A172 (cell line): ENCODE results near the gene IMMP1L. TPM values are rescaled to one million over a fixed set of nuclear protein-coding genes. Genes with fewer than 3 reads are reported as not detected.
"Not testable (repeated sequence)": the region's sequence is repeated elsewhere in the genome, so short reads cannot be mapped to it uniquely, and the experiment has no call there.

Experiments
- DNase-seq: peaks from one replicate; pipeline ENCODE4 v3.0.0-alpha.2; 2015; ENCODE audit warnings: low spot score
- total RNA-seq: library from RNA; depleted of rRNA; stranded (reverse); fragments of >200 nt; shearing (Covaris generic); gene quantifications from 2 replicates; pipeline ENCODE4 v1.2.3, GENCODE V29; 2014; rRNA removed

Gene IMMP1L, protein sequence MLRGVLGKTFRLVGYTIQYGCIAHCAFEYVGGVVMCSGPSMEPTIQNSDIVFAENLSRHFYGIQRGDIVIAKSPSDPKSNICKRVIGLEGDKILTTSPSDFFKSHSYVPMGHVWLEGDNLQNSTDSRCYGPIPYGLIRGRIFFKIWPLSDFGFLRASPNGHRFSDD
- 17.5 and 91.2 TPM in 2 replicates for total RNA-seq

DNA sequence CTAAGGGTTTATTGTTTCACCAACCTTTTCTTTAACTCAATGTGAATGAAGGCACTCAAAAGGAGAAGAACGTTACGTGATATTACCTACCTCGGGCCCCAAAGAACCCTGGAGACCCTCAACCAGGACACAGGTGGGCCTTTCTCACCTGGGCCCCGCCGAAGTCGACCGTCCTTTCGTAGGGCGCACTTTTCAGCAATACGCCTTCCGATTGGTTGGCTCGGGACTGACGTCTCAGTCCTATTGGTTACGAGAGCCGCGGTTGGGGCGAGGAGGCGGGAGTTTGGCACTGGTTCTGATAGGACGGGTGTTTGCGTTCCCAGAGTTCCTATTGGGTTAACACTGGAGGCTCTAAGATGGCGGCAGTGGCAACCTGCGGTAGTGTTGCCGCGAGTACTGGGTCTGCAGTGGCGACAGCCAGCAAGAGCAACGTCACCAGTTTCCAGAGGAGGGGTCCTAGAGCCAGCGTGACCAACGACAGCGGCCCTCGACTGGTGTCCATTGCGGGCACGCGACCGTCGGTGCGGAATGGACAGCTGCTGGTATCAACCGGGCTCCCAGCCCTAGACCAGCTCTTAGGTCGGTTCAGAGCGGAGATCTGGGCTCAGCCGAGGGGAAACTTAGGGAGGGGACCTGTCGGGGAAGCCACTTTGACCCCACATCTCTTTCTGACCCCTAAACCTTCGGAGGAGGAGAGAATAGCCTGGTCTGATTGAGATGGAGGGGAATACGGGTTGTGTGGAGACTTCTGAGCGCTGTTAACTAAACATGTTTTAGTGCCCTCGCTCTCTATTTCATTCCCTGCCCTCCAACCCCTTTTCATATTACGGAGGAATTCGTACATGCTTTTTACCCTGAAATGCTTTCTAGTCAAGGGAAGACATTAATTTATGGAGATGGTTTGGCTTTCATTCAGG is at the start of gene IMMP1L, which contains the start of gene ELP4:
Gene IMMP1L (minus strand): TSS at position 194 of the 917 bp plus-strand sequence. CDS start 46,346 bp downstream, outside the sequence.
Gene ELP4 (plus strand): TSS at position 339 of the 917 bp plus-strand sequence. CDS start 18 bp downstream, at position 357.
- DNase-seq = peak; percentile 98

DNA sequence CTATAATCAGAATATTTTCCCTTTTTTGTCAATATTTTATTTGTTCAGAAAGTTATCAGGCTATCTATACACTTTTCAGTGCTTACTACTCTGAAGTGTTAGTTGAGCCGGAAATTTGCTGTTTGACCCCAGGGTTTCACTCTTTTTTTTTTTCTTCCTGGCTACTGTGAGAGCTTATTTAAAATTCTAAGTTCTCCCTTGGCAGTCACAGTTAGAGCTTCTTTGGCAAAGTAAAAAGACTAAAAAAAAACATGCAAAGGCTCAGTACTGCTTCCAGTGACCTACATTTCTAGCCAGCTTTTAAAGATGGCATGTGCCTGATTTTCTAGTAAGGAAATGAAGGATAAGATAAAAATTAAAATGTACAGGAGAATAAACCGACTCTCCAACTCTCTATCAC is 48.6 kb upstream of the IMMP1L start:
- no peak for DNase-seq

DNA sequence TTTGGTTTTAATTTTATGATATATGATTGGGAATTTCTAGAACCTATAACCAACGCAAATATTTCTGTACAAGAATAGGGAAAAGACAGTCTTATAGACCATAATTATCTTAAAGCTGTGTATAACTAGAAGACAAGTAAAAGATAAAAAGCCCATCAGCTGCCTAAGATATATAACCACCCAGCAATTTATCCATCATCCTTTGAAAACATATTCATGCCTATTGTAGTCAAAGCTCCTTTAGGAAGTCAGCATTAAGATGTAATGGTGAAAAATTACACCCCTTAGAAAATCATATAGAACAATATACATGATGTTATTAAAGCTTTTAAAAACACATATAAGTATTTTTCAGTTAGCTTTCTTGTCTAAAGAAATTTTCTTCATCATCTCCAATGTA is 46.5 kb upstream of the IMMP1L start:
- no peak for DNase-seq

DNA sequence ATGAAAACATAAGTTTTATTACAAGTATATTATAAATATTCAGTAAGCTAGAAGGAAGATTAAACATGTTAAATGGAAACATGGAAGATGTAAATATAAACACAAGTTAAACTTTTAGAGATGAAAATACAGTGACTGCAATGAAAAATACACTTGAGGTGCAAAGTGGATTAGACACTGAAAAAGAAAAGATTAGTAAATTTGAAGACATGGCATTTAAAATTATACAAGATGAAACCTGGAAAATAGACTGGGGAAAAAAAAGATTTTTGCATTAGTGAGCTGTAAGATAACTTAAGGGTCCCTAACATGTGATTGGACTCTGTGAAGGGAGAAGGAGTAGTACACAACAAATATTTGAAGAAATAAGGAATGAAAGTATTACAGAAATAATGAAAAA is 33.4 kb upstream of the IMMP1L start:
- DNase-seq = no peak

DNA sequence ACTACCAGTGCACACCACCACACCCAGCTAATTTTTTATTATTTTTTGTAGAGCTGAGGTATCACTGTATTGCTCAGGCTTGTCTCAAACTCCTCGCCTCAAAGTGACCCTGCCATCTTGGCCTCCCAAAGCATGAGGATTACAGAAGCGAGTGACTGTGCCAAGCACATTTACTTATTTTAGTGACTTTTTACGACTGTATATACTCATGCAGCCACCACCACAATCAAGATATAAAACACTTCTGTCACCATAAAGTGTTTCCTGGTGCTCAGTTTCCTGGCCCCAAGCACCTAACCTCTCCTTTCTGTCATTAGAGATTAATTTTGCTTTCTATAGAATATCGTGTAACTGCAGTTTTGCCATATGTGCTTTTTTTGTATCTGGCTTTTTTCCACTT is 26.1 kb upstream of the IMMP1L start:
- DNase-seq = no peak

DNA sequence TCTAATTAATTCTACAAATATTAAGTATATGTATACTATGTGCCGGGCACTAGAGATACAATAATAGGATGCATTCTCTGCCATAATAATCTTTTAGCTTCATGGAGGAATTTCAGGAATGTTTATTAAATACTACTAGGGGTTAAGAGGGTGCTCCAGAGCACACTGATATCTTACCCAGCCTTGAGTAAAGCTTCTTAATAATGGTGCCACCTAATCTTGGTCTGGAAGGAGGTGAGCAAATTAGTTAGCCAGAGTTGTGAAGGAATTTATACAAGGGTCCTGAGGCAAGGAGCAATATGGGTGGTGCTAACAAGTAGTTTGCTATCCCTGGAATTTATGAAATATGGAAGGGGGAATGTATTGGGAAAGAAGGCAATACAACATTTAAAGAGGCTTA is 21.9 kb upstream of the IMMP1L start:
- DNase-seq = no peak

DNA sequence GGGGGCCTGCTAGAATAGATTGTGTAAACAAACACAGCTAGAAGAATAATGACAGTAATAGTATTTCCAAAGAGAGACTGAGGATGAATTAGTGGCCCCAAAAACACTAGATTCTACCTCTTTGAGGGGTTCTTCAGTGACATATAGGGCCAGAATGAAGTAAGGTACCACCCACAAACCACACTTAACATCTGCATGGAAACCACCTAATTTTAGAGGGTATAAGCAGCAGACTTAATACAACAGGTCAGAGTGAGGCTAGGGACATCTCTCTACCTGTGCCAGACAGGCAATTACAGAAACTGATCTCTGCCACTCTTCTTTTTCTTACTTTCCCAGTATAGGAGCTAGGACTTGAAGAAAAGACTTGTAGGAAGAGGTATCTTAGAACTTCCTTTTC is 20.3 kb upstream of the IMMP1L start:
- DNase-seq = no peak

DNA sequence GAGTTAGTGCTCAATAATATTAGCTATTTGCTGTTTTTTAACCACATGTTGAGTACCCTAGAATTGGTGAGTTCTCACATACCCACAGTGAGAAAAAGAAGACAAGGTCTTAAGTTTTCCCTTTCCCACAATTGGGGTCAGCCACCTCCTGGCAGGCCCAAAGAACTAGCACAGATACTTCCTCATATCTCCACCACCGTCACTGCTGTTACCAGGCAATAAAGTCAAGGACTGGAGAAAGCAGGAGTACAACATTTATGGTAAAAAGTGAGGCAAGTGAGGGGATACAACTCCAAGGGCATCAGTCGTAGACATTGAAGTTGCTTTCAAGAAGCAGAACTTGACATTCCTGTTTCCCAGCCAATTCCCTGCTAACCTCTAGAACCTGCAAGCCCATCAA is 19.8 kb upstream of the IMMP1L start:
- no peak for DNase-seq

DNA sequence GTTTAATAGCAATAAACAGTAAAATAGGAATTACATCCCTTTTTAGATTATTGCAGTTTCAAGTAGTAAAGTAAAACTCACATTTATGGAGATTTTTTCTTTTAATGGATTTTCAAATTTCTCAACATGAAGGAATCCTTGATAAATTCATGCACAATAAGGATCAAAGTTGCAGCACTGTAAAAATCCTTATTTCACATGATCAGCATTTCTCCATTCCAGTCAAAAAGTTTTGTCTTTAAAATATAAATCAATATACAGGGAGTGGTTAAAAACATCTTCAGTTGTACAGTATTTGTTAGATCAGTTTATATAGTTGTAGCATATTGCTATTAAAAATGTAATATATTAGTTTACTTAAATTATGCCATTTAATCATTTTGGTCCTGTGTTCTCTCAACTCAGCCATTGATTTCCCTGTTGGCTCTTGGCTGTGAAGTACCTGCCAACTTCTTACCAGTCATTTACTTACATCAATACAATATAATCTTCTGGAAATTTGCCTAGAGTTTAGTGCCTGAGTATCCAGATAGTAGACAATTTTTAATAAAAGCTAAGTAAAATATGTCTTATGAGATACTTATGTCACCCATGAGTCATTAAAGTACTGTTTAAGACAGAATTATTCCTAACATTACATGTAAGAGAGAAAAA is 12.2 kb upstream of the IMMP1L start:
- no peak for DNase-seq

DNA sequence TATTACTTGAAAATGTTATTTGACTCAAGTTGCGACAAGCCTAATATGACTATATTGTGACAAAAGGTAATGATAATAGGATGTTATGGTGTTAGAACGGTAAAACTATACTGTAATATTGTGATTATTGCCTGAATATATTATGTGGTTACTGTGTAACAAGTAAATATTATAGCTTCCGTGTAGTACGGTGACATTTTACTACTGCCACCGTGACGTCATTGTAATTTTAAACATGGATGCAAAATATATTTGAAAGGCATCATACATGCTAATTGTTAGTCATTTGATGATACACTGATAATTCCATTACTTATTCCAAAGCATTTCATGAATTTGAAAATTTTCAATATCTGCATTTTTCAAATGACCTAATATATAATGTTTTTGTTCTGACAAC is 2.7 kb upstream of the IMMP1L start:
- no peak for DNase-seq

DNA sequence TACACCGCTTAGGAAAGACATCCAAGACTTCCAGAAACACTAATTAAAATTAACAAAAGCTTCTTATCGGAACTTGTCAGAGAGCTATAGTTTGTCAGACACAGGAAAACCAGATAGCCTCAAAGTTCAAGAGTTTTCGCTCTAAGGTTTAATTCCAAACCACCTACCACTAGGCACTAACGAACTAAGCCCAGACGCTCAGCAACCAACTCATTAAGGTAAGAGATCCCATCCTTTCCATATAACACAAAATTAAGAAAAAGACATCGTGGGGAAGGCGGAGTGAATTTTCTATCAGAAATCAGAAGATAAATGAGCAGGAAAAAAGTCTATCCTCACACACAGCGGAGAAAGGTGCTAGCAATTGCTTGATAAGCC is 382 bp downstream of the IMMP1L start:
- no peak for DNase-seq

DNA sequence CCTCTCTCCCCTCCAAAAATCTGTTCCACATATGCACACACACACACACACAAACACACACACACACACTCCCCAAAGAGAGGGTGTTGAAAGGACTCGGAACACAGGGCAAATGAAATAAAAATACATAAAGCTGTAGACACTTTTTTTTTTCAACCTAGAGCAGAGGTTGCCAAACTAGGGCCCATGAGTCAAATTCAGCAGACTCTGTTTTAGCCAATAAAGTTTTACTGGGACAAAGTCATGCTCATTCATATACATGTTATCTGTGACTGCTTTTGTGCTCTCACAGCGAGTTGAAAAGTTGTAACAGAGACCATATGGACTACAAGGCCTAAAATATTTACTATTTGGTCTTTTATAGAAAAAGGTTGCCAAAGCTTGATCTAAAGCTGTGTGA is 8.9 kb downstream of the IMMP1L start:
- DNase-seq = no peak

DNA sequence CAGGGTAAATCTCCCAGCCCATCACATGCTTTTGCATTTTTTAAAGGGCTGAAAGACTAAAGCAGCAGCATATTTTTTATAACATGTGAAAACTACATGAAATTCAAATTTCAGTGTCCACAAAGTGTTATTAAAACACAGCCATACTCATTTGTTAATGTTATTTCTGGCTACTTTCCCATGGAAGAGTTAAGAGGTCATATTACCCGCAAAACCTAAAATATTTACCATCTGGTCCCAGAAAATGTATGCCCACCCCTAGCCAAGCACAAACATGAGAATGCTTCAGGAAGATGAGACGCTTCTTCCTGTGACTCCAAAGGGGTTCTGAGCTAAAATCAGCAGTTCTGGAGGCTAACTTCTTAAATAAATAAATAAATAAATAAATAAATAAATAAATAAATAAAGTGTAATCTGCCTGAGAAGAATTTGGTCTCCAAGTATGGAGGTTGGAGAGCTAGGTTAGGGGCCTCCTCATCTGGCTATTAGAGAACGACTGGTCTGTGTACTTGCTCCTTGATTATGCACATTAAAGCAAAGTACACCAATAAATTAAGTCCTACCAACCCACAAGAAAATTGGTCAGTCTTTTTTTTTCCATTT is 9.7 kb downstream of the IMMP1L start:
- DNase-seq = no peak

DNA sequence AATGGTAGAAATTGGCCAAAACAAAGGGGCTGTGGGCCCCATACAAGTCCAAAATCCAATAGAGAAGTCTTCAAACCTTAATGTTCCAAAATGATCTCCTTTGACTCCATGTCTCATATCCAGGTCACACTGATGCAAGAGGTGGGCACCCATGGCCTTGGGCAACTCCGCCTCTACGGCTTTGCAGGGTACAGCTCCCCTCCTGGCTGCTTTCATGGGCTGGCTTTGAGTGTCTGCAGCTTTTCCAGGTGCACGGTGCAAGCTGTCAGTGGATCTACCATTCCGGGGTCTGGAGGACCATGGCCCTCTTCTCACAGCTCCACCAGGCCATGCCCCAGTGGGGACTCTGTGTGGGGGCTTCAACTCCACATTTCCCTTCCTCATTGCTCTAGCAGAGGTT is 15.7 kb downstream of the IMMP1L start:
- DNase-seq = not testable (repeated sequence)

DNA sequence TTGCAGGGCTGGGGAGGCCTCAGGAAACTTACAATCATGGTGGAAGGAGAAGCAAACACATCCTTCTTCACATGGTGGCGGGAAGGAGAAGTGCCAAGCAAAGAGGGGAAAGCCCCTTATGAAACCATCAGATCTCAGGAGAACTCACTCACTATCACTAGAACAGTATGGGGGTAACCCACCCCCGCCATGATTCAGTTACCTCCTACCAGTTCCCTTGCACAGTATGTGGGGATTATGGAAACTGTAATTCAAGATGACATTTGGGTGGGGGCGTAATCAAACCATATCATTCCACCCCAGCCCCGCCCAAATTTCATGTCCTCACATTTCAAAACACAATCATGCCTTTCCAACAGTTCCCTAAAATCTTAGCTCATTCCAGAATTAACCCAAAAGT is 16.2 kb downstream of the IMMP1L start:
- DNase-seq = no peak

DNA sequence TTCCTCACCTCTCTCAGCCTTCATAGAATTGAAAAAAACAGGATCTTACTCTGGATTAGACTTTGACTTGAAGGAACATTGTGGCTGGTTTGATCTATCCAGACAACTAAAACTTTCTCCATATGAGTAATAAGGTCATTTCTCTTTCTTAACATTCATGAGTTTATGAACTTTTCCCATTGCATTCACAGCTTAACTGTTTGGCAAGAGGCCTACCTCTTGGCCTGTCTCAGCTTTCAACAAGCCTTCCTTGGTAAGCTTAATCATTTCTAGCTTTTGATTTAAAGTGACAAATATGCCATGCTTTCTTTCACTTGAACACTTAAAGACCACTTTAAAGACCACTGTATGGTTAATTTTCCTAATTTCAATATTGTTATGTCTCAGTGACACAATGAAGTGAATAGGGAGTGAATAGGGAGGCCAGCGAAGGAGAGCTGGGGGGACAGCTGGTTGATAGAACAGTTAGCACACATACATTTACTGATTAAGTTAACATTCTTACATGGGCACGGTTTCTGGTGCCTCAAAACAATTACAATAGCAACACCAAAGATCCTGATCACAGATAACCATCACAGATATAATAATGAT is 17.0 kb downstream of the IMMP1L start:
- no peak for DNase-seq

DNA sequence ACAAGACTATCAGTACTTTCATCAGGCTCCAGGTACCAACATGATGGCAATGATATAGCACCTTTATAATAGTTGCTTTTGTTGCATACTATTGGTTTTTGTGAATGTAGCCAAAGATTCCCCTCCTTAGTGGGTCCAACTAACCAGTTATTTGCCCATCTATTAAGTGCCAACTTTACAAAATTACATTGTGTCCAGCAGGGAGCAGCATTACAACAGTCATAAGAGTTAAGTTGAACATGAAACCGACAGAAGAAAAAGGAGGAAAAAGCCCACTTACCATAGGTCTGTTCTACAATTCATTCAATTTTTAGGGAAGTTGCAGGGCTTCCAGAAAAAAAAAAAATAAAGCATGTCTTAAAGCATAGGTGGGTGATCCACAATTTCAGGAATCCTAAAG is 21.6 kb downstream of the IMMP1L start:
- DNase-seq = peak; percentile 22

DNA sequence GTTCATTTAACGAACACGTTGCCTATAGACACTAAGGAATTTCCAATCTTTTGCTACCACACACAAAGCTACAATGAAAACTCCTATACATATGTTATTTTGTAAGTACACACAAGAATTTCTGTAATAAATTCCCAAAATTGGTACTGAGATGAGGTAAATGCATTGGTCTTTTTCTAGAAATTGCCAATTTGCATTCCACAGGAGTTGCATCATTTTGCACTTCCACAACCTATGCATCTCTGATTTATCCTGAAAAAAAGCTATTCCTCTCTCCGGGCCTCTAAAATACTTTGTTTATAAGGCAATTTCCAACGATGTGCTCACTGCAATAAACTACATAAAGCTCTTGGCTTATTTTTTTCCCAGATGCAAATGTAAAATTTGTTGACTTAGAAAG is 24.9 kb downstream of the IMMP1L start:
- no peak for DNase-seq

DNA sequence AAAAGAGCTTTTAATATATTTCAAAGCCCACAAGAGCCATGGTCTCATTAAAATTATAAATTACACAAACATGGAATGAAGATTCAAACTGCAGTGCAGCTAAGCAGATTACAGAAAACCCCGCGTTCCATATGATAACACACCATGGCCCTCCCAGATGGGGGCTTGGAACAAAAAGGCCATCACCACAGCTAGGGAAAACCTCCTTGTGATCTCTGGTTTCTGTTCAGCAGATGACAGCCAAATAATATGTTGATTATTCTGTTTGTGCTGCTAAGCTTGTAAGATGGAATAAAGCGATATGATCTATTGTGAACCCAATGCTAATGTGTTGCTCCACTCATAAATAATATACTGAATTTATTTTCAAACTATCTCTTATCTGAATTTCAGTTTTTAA is 28.5 kb downstream of the IMMP1L start:
- DNase-seq = no peak

DNA sequence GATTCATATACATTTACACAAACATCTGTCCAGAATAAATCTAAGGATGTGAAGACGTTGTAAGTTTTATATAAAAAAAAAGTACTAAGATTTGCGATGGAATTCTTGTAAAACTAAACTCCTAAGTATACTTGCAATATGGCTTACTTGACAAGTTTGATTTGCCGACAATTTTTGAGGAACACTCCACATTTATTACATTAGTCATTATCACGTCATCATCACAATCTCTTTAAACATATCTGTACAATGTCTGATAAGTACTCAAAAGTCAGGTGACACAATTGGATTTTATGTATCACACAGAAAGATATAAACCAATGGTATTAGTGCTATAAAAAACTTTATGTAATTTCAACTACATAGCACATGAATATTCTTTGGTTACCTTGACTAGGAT is 30.4 kb downstream of the IMMP1L start:
- DNase-seq = no peak

DNA sequence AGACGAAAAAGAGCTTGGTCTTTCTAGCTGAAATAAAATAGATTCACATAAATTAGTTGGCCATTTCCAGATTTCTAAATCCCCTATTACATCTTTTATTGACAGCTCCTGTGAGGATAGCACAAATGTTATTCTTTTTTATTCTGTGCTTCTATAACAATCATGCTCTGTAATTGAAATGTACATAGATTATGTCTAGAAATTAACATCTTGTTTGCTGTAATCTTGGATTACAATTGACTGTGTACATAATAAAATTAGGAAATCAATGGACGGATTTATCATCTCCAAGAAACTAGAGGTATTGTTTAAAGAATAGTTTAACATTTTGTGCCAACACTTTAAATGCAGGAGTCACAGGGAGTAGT is 31.2 kb downstream of the IMMP1L start:
- no peak for DNase-seq
